Mucosa of rectum (tissue), 2 donors: ENCODE results near the gene AP4E1.

Experiments used
- H3K27ac ChIP-seq, 2 donors: one replicate each; pipeline ENCODE4 v1.7.0; 2013; ENCODE audit warnings: inconsistent platforms in 2 of 2, low read depth in 2 of 2, low read length in 2 of 2
- H3K27me3 ChIP-seq, 2 donors: one replicate each; pipeline ENCODE4 v1.7.0; 2013; ENCODE audit warnings: low read length in 2 of 2; ENCODE audit not compliant: control insufficient read depth in 2 of 2, insufficient read depth in 2 of 2
- H3K36me3 ChIP-seq, 2 donors: one replicate each; pipeline ENCODE4 v1.7.0; 2013; ENCODE audit warnings: low read length in 2 of 2; ENCODE audit not compliant: control insufficient read depth in 2 of 2, insufficient read depth in 2 of 2
- H3K4me1 ChIP-seq, 2 donors: one replicate each; pipeline ENCODE4 v1.7.0; 2013; ENCODE audit warnings: low read length in 2 of 2, mild to moderate bottlenecking in 1 of 2; ENCODE audit not compliant: control insufficient read depth in 2 of 2, insufficient read depth in 2 of 2
- H3K4me3 ChIP-seq, 2 donors: one replicate each; pipeline ENCODE4 v1.7.0; 2013; ENCODE audit warnings: low read length in 2 of 2
- H3K9ac ChIP-seq, 2 donors: one replicate each; pipeline ENCODE4 v1.7.0; 2013; ENCODE audit warnings: low read length in 2 of 2, low read depth in 1 of 2, mild to moderate bottlenecking in 1 of 2
- H3K9me3 ChIP-seq, 2 donors: one replicate each; pipeline ENCODE4 v1.7.0; 2013; ENCODE audit warnings: low read length in 2 of 2; ENCODE audit not compliant: control insufficient read depth in 2 of 2
- donor health status: healthy.
- donor health status: Normal muscosa, but diverticular disease.

Gene AP4E1

DNA sequence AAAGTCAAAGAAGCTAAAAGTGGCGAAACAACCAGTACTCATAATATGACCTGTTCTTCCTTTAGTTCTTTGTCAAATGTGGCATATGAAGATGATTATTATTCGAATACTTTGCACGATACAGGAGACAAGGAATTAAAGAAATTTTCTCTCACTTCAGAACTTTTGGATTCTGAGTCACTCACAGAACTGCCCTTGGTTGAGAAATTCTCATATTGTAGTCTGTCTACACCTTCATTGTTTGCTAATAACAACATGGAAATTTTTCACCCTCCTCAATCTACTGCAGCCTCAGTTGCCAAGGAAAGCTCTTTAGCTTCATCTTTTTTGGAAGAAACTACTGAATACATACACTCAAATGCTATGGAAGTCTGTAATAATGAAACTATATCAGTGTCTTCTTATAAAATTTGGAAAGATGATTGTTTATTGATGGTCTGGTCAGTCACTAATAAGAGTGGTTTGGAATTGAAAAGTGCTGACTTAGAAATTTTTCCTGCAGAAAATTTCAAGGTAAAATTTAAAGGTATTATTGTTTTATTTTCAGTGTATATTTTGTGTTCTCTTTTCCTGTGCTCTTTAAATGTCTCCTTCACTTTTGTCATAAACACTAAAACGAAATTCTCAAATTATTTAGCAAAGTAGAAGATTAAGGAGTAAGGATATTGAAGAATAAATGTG is 89.0 kb downstream of the AP4E1 start:
- no peak overlapping the region for H3K4me3 ChIP-seq
- H3K9ac ChIP-seq: no peak overlapping the region
- no peaks in the 10 kb centered on the region for H3K4me1 ChIP-seq
- peaks cover 16 to 19% of the 10 kb centered on the region in 2 donors for H3K36me3 ChIP-seq
- no peak overlapping the region for H3K27ac ChIP-seq
- H3K27me3 ChIP-seq: no peaks in the 10 kb centered on the region
- H3K9me3 ChIP-seq: no peaks in the 10 kb centered on the region

DNA sequence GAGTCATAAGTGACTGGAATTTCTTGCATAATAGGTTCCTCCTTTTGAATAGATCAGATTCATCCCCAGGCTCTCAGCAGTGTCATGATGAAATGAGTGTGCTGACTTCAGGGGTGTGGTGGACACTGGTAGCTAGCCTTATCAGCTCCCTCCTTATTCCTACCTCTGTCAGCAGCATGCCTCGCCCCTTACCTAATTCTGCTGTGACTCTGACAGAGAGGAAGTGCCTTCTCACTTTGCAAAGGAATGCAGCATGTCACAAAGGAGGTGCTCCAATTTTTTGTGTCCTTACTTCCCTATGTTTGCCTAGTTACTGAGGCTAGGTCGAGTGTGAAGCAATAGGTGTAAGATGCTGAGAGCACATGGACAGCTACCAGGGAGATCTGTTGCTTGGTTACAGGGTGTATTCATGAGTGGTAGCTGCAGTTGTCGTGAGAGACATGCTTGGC is 95.6 kb downstream of the AP4E1 start:
- Histone ChIP-seq H3K4me3 (no peak overlapping the region), H3K27ac (no peak overlapping the region), H3K4me1 (no peaks in the 10 kb centered on the region), H3K9me3 (no peaks in the 10 kb centered on the region), H3K36me3 (peaks cover 14 to 17% of the 10 kb centered on the region in 2 donors), H3K9ac (no peak overlapping the region), H3K27me3 (no peaks in the 10 kb centered on the region)

DNA sequence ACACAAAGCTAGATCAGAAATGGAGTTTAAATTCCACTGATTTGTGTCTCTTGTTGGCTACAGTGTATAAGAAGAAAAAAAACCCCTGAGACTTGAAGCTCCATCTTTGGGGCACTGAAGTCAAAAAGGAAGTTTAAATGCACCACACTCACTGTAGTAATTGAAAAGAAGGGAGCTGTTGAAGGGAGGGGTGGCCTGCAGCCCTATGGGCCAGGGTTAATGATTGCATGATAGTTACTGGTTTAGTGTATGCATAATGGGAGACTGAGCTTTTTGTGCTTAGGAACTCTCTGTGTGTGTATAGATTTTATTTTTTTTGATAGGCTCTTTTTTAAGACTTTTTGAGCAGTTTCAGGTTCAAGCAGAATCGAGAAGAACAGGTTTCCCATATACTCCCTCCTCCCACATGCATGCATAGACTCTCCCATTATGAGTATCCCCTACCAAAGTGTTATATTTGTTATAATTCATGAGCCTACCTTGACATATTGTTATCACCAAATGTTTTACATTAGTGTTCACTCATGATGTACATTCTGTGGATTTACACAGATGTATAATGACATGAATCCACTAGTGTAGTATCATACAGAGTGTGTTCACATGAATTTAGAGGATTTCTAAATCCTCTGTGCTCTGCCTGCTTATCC is 98.0 kb downstream of the AP4E1 start:
- H3K4me1 ChIP-seq: no peaks in the 10 kb centered on the region
- H3K27ac ChIP-seq: no peak overlapping the region
- H3K9me3 ChIP-seq: no peaks in the 10 kb centered on the region
- no peak overlapping the region for H3K4me3 ChIP-seq
- H3K36me3 ChIP-seq: peaks cover 11 to 12% of the 10 kb centered on the region in 2 donors
- no peaks in the 10 kb centered on the region for H3K27me3 ChIP-seq
- H3K9ac ChIP-seq: no peak overlapping the region

DNA sequence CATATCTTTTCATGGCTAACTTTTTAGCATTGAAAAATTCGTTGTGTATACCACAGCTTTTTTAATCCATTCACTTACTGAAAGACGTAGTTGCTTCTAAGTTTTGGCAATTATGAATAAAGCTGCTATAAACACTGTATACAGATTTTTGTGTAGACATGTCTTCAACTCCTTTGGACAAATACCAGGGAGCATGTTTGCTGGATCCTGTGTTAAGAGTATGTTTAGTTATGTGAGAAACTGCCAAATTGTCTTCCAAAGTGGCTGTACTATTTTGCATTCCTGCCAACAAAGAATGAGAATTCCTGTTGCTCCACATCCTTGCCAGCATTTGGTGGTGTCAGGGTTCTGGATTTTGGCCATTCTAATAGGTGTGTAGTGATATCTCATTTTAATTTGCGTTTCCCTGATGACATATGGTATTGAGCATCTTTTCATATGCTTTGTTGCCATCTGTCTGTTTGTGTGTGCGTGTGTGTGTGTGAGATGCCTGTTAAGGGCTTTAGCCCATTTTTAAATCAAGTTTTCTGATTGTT is 98.7 kb downstream of the AP4E1 start:
- Histone ChIP-seq H3K9me3 (no peaks in the 10 kb centered on the region), H3K27ac (no peak overlapping the region), H3K27me3 (no peaks in the 10 kb centered on the region), H3K9ac (no peak overlapping the region), H3K4me3 (no peak overlapping the region), H3K4me1 (no peaks in the 10 kb centered on the region), H3K36me3 (peaks cover 9 to 10% of the 10 kb centered on the region in 2 donors)

DNA sequence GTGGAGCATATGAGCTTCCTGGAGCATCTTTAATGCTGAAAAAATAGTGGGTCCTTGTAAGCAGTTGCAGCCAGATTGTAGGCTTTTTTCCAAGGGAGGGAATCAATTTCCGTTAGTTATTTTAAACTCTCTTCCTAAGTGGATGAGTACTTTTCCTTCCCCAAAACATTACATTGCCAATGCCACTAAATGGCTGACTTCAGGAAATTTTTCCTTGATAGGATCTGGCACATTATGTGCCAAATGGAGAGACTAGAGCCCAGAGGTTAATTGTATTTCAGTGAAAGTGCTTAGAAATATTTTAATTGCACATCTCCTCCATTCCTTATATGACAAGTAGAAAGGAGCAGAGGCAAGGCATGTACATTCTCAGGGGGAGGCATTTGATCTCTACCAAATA is 102.7 kb downstream of the AP4E1 start:
- no peaks in the 10 kb centered on the region for H3K36me3 ChIP-seq
- no peak overlapping the region for H3K4me3 ChIP-seq
- H3K4me1 ChIP-seq: no peaks in the 10 kb centered on the region
- no peaks in the 10 kb centered on the region for H3K9me3 ChIP-seq
- no peaks in the 10 kb centered on the region for H3K27me3 ChIP-seq
- H3K27ac ChIP-seq: no peak overlapping the region
- H3K9ac ChIP-seq: no peak overlapping the region

DNA sequence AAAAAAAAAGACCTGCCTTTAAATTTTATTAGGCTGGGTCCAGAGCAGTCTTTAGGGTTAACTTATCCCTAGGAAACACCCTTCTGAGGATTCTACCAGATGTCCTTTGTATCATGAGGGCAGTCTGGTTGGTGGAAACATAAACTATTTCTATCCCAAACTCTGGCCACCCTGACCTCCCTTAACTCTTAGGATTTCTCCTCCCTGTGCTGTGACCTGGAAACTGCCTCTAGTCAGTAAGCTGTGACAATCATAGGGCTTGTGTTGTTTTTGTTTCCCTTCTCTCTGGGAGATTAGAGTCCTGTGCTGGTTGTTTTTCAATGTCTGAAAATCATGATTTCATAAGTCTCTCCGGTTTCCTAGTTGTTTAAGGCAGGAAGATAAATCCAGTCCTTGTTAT is 108.1 kb downstream of the AP4E1 start:
- Histone ChIP-seq H3K4me1 (no peaks in the 10 kb centered on the region), H3K27ac (no peak overlapping the region), H3K9me3 (peaks cover 0 to 2% of the 10 kb centered on the region in 2 donors), H3K9ac (no peak overlapping the region), H3K36me3 (no peaks in the 10 kb centered on the region), H3K4me3 (no peak overlapping the region), H3K27me3 (no peaks in the 10 kb centered on the region)

DNA sequence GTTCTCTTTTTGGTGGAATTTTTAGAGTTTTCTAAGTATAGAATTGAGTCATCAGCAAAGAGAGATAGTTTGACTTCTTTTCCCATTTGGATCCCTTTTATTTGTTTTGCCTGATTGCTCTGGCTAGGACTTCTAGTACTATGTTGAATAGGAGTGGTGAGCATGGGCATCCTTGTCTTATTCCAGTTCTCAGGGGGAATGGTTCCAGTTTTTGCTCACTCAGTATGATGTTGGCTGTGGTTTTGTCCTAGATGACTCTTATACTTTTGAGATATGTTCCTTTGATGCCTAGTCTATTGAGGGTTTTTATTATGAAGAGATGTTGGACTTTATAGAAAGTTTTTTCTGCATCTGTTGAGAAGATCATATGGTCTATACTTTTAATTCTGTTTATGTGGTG is 113.7 kb downstream of the AP4E1 start:
- H3K9ac ChIP-seq: no peak overlapping the region
- no peaks in the 10 kb centered on the region for H3K36me3 ChIP-seq
- H3K9me3 ChIP-seq: peaks cover 0 to 2% of the 10 kb centered on the region in 2 donors
- no peak overlapping the region for H3K27ac ChIP-seq
- no peaks in the 10 kb centered on the region for H3K4me1 ChIP-seq
- no peak overlapping the region for H3K4me3 ChIP-seq
- H3K27me3 ChIP-seq: no peaks in the 10 kb centered on the region

DNA sequence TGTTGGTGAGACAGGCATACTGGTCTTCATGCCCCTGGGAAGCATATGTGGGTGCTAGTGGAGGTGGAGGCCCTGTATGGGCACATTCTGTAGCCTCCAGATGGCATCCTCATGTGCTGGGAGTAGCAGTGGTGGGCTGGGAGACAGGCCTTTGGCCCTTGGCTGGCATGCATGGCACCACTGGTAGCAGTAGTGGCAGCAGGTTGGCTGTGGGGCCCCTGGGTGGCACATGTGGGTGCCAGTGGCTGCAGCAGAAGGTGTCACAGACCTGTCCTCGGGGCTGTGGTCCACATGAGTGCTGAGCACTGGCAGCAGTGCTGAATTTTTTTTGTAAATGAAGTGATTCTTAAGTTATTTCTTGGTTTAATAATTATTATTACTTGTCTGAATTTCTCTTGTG is 115.0 kb downstream of the AP4E1 start:
- Histone ChIP-seq H3K9ac (no peak overlapping the region), H3K27ac (no peak overlapping the region), H3K36me3 (no peaks in the 10 kb centered on the region), H3K4me3 (no peak overlapping the region), H3K9me3 (peaks cover 0 to 2% of the 10 kb centered on the region in 2 donors), H3K4me1 (no peaks in the 10 kb centered on the region), H3K27me3 (no peaks in the 10 kb centered on the region)

DNA sequence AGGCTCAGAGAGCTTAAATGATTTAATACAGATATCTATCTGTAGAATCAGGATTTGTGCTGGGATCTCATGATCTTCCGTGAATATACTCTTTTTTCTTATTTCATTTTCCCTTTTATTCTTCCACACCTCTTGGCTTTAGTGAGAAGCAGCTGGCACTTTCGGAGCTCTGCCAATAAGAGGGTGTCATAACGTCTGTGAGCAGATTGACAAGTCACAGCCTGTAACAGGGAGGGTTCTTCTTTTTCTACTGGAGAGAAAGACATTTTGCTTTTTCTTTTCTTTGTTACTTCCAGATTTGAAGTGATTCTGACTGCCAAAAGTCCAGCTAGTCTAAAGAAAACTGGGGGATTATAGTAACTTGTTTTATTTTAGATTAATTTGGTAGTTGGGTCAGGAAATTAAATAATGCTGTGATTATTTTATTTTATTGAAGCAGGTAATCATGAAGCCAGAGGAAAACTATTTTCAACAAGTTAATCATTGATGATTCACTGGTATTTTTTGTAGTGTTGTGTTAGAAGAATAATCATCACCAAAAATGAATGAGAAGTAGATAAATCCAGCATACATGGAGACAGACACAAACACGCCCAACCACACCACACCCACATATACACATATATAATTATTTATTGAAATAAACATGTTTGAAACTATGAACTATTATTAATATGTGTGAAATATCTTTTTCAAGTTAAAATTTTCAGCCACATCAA is 116.4 kb downstream of the AP4E1 start:
- no peaks in the 10 kb centered on the region for H3K27me3 ChIP-seq
- H3K4me1 ChIP-seq: no peaks in the 10 kb centered on the region
- H3K27ac ChIP-seq: no peak overlapping the region
- H3K9ac ChIP-seq: no peak overlapping the region
- H3K9me3 ChIP-seq: no peaks in the 10 kb centered on the region
- no peaks in the 10 kb centered on the region for H3K36me3 ChIP-seq
- no peak overlapping the region for H3K4me3 ChIP-seq

DNA sequence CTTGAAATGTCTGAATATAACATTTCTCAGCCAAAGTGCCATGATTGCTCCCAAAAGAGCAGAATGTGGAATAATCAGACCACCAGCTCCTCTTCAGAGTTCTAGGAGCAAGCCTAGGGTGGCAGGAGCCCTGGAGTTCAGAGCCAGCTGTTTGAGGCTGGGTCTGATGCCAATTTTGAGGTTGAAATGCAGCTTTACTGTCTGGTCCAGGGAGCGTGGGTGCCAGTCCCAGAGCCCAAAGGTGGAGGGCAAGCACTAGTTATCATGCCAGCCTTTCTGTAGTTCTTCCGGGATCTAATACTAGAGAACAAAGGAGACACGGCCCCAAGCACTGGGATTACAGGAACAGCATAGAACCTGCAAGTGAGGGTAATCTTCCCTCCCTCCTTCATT is 117.0 kb downstream of the AP4E1 start:
- Histone ChIP-seq H3K27ac (no peak overlapping the region), H3K9me3 (peaks cover 0 to 1% of the 10 kb centered on the region in 2 donors), H3K27me3 (no peaks in the 10 kb centered on the region), H3K36me3 (no peaks in the 10 kb centered on the region), H3K4me3 (no peak overlapping the region), H3K4me1 (no peaks in the 10 kb centered on the region), H3K9ac (no peak overlapping the region)
